ENCODE results near the gene CISH.

CISH gene

GRCh38 chr3:50637011-50637410 is 25.4 kb upstream of the CISH start:
- no peak for DNase-seq (ENCODE audit: low read depth in 2 of 2)

- no peak for DNase-seq (ENCODE audit: low read depth in 2 of 2)
Measured at GRCh38 chr3:50635066-50635465, 23.5 kb upstream of the CISH start.

GRCh38 chr3:50633230-50633790 is 21.7 kb upstream of the CISH start:
- no peak for DNase-seq (ENCODE audit: low read depth in 2 of 2)

DNA sequence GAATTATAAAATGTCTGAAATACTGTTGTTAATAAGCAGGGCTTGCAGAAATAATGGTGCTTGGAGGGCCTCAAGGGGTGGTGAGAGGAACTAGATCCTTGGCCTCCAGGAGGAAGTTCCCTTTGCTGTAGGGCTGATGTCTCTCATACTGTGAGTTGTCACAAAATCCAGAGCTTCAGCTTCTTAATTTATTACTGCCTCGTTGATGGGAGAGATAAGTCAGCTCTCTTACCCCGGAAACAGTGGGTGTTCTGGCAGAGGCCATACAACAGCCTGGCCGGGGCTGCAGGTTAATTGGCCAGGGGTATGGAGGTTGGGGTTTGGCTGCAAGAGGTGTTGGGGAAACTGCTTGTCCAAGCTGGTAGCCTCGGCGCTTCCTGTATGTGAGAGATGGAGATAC is 20.9 kb upstream of the CISH start:
- no peak for DNase-seq (ENCODE audit: low read depth in 2 of 2)

DNA sequence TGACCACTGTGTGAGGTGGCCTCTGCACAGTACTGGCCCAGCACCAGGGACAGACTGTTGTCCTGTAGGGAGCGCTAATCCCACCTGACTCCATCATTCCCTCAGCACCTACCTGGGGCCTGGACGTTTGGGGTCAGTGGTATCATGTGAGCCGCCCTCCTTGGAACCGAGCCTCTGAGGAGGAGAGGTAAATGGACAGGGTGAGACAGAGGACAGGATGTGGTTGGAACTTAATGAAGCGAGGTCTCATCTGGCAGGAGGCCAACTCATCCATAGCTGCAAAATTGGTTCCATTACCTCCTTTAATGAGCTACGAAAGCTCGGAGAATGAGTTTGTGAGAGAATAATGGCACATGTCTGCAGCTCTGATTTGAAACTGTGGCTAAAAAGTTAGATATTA is 19.3 kb upstream of the CISH start:
- no peak for DNase-seq (ENCODE audit: low read depth in 2 of 2)

DNA sequence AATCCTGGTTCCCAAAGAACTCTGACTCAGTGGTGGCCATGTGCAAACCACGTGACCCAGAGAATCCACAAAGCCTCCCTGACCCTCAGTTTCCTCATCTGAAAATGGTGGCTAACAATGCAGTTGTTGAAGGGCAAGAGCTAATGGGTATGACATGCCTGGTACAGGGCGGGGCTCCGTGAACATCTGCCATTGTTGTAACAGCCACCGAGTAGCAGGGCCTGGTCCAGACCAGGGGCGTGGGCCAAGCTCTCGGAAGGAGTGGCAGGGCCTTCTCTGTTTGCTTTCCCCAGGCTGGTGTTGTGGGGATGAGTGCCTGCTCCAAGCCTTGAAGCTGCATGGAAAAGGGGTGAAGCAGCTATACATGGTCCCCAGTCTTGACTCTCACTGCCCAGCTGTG is 18.8 kb upstream of the CISH start:
- DNase-seq (ENCODE audit: low read depth in 2 of 2): no peak

DNA sequence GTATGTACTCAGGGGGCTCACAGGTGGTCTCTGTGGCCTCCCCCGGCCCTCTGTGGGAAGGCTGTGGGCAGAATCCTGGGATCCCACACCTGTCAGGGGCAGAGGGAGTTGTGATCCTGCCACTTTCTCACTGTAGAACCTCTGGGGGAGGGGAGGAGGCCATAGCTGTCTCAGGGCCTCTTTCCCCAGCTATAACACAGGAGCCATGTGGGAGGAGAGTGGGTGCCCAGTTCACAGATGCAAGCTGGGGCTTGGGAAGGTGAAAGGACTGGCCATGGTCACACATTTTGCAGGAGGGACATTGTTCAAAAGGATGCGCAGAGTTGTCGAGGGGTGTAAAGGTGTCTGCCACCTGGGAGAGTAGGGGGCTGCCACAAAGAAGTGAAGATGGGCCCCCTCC is 17.0 kb upstream of the CISH start:
- DNase-seq (ENCODE audit: low read depth in 2 of 2): no peak

DNA sequence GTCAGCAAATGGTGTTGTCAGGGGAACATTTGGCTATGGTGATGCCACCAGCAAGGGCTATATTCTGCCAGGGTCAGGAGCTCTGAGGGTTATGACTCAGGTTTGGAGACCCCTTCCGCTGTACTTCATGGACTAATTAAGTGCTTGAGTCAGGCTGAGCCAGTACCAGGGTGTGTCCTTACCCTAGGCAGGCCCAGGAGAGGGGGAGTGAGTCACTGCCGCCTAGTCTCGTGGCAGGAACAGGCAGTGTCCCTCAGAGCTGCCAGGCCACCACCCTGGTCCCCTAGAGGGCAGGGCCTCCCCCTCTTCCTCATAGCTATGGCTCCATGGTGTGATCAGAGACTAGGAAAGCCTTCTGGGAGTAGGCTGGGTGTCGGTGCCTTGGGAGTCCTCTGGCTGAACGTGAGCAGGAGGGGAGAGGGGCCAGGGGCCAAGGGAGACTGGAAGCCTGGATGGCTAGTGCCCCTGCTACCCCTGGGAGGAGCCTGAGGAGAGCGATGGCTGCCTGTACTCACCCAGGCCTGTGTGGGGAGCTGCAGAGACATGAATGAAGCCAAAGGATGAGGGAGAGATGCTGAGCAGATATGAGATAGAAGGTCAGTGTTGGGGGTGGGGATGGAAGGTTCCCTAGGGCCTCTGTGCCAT is 16.0 kb upstream of the CISH start:
- DNase-seq (ENCODE audit: low read depth in 2 of 2): no peak

- DNase-seq (ENCODE audit: low read depth in 2 of 2): no peak
Measured at GRCh38 chr3:50626401-50626800, 14.8 kb upstream of the CISH start.

- no peak for DNase-seq (ENCODE audit: low read depth in 2 of 2)
Measured at GRCh38 chr3:50625231-50626182, 13.9 kb upstream of the CISH start.

- no peak for DNase-seq (ENCODE audit: low read depth in 2 of 2)
Measured at GRCh38 chr3:50624634-50625033, 13.1 kb upstream of the CISH start.

GRCh38 chr3:50623840-50624474 is 12.4 kb upstream of the CISH start:
- DNase-seq (ENCODE audit: low read depth in 2 of 2): peak; percentile 58 to 60

GRCh38 chr3:50622881-50623280 is 11.3 kb upstream of the CISH start:
- no peak for DNase-seq (ENCODE audit: low read depth in 2 of 2)

DNA sequence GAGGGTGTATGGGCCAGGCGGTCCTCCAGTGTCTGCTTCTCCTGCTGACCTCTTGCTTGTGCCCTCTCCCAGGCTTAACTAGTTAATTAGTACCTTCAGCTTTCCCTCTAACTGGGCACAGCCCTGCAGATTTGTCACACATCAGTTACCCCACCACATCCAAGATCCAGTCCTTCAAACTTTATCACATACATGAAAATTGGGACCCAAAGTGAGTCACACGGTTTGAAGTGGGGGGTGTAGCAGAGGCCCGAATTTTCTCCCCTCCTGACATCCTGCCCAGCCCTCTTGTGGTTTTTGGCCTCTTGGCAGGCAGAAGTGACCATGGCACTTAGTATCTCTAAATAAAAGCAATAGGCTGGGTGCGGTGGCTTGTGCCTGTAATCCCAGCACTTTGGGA is 9.2 kb upstream of the CISH start:
- no peak for DNase-seq (ENCODE audit: low read depth in 2 of 2)

DNA sequence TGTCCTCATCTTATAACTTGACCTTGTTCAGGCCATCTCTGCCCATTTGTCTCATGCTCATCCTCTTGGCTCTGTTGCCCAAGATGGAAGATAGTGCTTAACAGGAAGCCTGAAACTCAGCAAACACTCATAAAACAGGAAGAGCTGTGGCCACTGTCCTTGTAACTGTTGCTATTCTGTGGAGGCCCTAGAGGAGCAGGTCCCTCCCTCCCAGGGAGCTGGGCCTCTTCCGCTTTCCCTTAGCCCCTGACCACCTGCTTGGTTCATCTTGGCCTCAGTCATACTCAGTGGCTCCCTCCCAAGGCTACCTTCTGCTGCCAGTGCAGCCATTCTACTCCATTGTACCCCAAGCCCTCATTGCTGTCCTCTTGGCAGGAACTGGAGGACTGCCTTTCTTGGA is 8.8 kb upstream of the CISH start:
- DNase-seq (ENCODE audit: low read depth in 2 of 2): no peak

- no peak for DNase-seq (ENCODE audit: low read depth in 2 of 2)
Measured at GRCh38 chr3:50617911-50618481, 6.4 kb upstream of the CISH start.

DNA sequence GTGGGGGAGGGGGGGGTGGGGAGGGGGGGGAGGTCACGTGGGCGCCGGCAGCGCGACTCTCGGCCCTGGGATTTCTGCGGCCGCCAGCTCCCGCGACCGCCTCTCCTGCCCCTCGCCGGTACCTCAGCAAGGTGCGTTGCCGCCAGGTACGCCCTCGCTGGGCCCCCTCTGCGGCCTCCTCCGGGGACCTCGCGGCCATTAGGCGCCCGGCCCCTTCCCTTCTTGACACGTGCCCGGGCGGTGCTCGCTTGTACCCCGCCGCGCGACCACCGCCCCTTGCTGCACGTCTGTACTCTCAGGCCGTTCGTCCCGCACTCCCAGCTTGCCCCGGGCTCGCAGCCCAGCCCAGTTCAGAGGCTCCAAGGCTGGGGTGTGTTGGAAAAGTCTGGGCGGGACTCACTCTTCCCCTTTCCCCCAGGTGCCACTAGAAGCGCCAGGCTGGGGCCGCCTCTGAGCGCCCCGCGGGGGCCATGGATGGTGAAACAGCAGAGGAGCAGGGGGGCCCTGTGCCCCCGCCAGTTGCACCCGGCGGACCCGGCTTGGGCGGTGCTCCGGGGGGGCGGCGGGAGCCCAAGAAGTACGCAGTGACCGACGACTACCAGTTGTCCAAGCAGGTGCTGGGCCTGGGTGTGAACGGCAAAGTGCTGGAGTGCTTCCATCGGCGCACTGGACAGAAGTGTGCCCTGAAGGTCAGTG is 5.7 kb upstream of the CISH start, which contains the start of gene MAPKAPK3:
Gene MAPKAPK3, plus strand, starts transcription at position 56 of the 696 bp plus-strand sequence. Its CDS starts 415 bp downstream, at position 471.
- no peak for DNase-seq (ENCODE audit: low read depth in 2 of 2)

- peak; percentile 91 to 93 for DNase-seq (ENCODE audit: low read depth in 2 of 2)
Measured at GRCh38 chr3:50616770-50617095, 5.2 kb upstream of the CISH start.

DNA sequence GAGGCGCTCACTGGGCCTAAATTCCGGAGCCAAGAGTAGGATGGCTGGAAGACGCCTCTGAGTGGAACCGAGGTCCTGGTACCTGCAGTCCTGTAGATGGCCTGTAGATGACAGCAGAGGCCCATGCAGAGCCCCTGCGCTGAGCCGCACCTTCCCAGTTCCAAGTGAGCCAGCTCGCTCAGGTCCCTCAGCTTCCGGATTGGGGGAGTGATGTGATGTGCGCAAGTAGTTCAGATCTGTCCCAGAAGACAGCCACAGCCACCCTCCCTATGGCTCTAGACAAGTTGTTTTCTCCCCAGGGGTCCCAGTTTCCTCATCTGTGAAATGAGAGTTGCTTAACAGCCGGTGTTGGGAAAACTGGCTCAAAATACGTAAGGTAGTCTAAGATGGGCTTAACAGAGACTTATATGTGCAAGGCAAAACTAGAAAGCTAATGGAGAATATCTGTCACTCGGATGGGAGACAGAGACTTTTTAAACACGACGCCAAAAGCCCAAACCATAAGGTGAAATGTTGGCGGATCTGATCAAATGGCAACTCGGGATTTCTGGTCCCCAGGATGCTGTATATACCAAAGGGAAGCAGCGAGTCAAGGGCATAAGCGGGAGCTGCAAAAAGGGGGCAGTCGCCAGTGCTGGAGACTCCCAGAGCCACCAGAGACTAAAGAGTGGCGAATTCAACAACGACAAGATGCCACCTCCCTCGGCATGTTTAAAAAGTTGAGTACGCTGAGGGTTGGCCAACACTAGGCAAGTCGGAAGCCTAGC is 4.6 kb upstream of the CISH start:
- peak; percentile 73 for DNase-seq (ENCODE audit: low read depth in 2 of 2)

GRCh38 chr3:50615190-50615589 is 3.6 kb upstream of the CISH start:
- no peak for DNase-seq (ENCODE audit: low read depth in 2 of 2)
